ENCODE data around the gene PDE8A.

- TF ChIP-seq EZH2 (IDR thresholded peaks at IDR 0.05; ENCODE audit: borderline replicate concordance) = no peak
- TF ChIP-seq CTCF (IDR thresholded peaks at IDR 0.05; ENCODE audit: poor library complexity) = no peak
Observed at GRCh38 chr15:85004550-85004949, 22.9 kb downstream of the PDE8A start.
